Activated CD4-positive, alpha-beta T cell treated with anti-CD3 and anti-CD28 coated beads, Interleukin-2, amount 10 ng/mL, durations not matched to agents 24 days and 14 days (primary cell): ENCODE data around the gene CCDC180. TPM values are rescaled to one million over a fixed set of nuclear protein-coding genes. Genes with fewer than 3 reads are reported as not detected.

Experiments used
- total RNA-seq: library from RNA; stranded (reverse); gene quantifications from 2 replicates; pipeline ENCODE4 v1.2.3, GENCODE V29; 2022

Gene CCDC180
- total RNA-seq, 1 donor from 2014 or later: 0.89 TPM

Other genes with a start within 250 kb of the CCDC180 start
- 5.5 and 6.3 TPM in 2 replicates for gene TDRD7, start 104.4 kb downstream of the CCDC180 start, total RNA-seq
- gene TMOD1, start 194.0 kb downstream of the CCDC180 start, total RNA-seq: 0.71 and 0.91 TPM in 2 replicates